ENCODE results near the gene IQSEC3. TPM values are rescaled to one million over a fixed set of nuclear protein-coding genes. Genes with fewer than 3 reads are reported as not detected.

Gene IQSEC3
- total RNA-seq, 6 donors from 2014 or later, result 2.1 to 19.0 (median 8.2) TPM

GRCh38 chr12:210277-211141, 143.9 kb downstream of the IQSEC3 start:
- no peak overlapping the region for H3K4me3 ChIP-seq

GRCh38 chr12:211142-211465, 144.5 kb downstream of the IQSEC3 start:
- TF ChIP-seq POLR2AphosphoS5 (IDR thresholded peaks at IDR 0.05) (no peak), POLR2A (IDR thresholded peaks at IDR 0.05) (no peak), CTCF (IDR thresholded peaks at IDR 0.05) (no peak), EP300 (IDR thresholded peaks at IDR 0.05) (no peak)
- Histone ChIP-seq H3K9me3 (no peaks in the 10 kb centered on the region), H3K27me3 (no peaks in the 10 kb centered on the region), H3K4me3 (no peak overlapping the region), H3K27ac (no peak overlapping the region), H3K36me3 (no peaks in the 10 kb centered on the region), H3K4me1 (peaks cover 12 to 23% (median 16%) of the 10 kb centered on the region in 4 donors)
- WGBS, 2 donors, result 72 to 87% methylated on average over 3 of the region's 3 CpGs
- DNase-seq (no peak), ATAC-seq (ENCODE audit: low FRiP score in 2 of 2) (no peak)

More at GRCh38 chr12:210277-211141, 143.9 kb downstream of the IQSEC3 start:
- Histone ChIP-seq H3K9me3 (no peaks in the 10 kb centered on the region), H3K27me3 (no peaks in the 10 kb centered on the region), H3K4me1 (peaks cover 12 to 23% (median 16%) of the 10 kb centered on the region in 4 donors), H3K36me3 (no peaks in the 10 kb centered on the region), H3K27ac (no peak overlapping the region)
- TF ChIP-seq EP300 (IDR thresholded peaks at IDR 0.05) (no peak), CTCF (IDR thresholded peaks at IDR 0.05) (no peak), POLR2A (IDR thresholded peaks at IDR 0.05) (no peak), POLR2AphosphoS5 (IDR thresholded peaks at IDR 0.05) (no peak)
- 78% methylated on average over 11 to 16 of the region's 16 CpGs for WGBS, 2 donors
- DNase-seq (no peak), ATAC-seq (ENCODE audit: low FRiP score in 2 of 2) (no peak)

- no peak for TF ChIP-seq CTCF (IDR thresholded peaks at IDR 0.05)
- no peak for TF ChIP-seq POLR2AphosphoS5 (IDR thresholded peaks at IDR 0.05)
- TF ChIP-seq EP300 (IDR thresholded peaks at IDR 0.05), result no peak
- TF ChIP-seq POLR2A (IDR thresholded peaks at IDR 0.05), result no peak
- Histone ChIP-seq H3K36me3 (no peaks in the 10 kb centered on the region), H3K9me3 (no peaks in the 10 kb centered on the region), H3K4me3 (peak overlapping the region in 1 of 4 donors; percentile 34), H3K27ac (peak overlapping the region in 1 of 4 donors; percentile 72), H3K27me3 (no peaks in the 10 kb centered on the region), H3K4me1 (peaks cover 12 to 23% (median 16%) of the 10 kb centered on the region in 4 donors)
- 83 to 85% methylated on average over 16 of the region's 16 CpGs for WGBS, 2 donors
- no peak for ATAC-seq (ENCODE audit: low FRiP score in 2 of 2)
- DNase-seq, result no peak
Observed at GRCh38 chr12:211639-212414, 145.3 kb downstream of the IQSEC3 start.

GRCh38 chr12:212415-212714, 145.8 kb downstream of the IQSEC3 start:
- H3K4me3 ChIP-seq, result peak overlapping the region in 3 of 4 donors; percentile 10 to 34 (median 21)
- WGBS, 2 donors, result 56 to 58% methylated on average over 8 of the region's 8 CpGs
- no peaks in the 10 kb centered on the region for H3K36me3 ChIP-seq
- H3K9me3 ChIP-seq, result no peaks in the 10 kb centered on the region
- TF ChIP-seq POLR2AphosphoS5 (IDR thresholded peaks at IDR 0.05) (no peak), EP300 (IDR thresholded peaks at IDR 0.05) (no peak), CTCF (IDR thresholded peaks at IDR 0.05) (no peak), POLR2A (IDR thresholded peaks at IDR 0.05) (no peak)
- H3K27me3 ChIP-seq, result no peaks in the 10 kb centered on the region
- H3K4me1 ChIP-seq, result peaks cover 12 to 23% (median 16%) of the 10 kb centered on the region in 4 donors
- DNase-seq (no peak), ATAC-seq (ENCODE audit: low FRiP score in 2 of 2) (peak in 1 of 2 donors; percentile 37)
- H3K27ac ChIP-seq, result peak overlapping the region; percentile 34 to 72 (median 56)

Measured in upper lobe of left lung (tissue), 6 donors.